Left renal cortex interstitium (tissue), 4 donors: Measurements from ENCODE around the gene ZBTB7C. TPM values are rescaled to one million over a fixed set of nuclear protein-coding genes. Genes with fewer than 3 reads are reported as not detected.

Experiments used
- DNase-seq, 4 donors: peaks; one replicate each; pipeline ENCODE4 v3.0.0-alpha.2; 2013; ENCODE audit warnings: low read depth in 4 of 4, low spot score in 2 of 4, missing footprints in 1 of 4
- polyA plus RNA-seq, 4 donors: library from polyadenylated mRNA; unstranded; fragments of 120-200 nt; gene quantifications; one replicate each; pipeline ENCODE4 v1.2.1, GENCODE V29; 2013; ENCODE audit not compliant: insufficient read length in 4 of 4

ZBTB7C gene
- polyA plus RNA-seq, 4 donors = 12.6 to 18.4 (median 15.7) TPM

- no peak for DNase-seq
Measured at GRCh38 chr18:48034651-48035555, 374.3 kb downstream of the ZBTB7C start.

- no peak for DNase-seq
Measured at GRCh38 chr18:48033790-48034650, 375.2 kb downstream of the ZBTB7C start.

- no peak for DNase-seq
Measured at GRCh38 chr18:48032876-48033789, 376.1 kb downstream of the ZBTB7C start.

- DNase-seq = no peak
Measured at GRCh38 chr18:48031641-48032040, 377.5 kb downstream of the ZBTB7C start.

GRCh38 chr18:48030616-48031480 is 378.3 kb downstream of the ZBTB7C start:
- DNase-seq = peak in 1 of 4 donors; percentile 71

GRCh38 chr18:48029296-48029986 is 379.7 kb downstream of the ZBTB7C start:
- DNase-seq = no peak

- no peak for DNase-seq
Measured at GRCh38 chr18:48028696-48029095, 380.5 kb downstream of the ZBTB7C start.

GRCh38 chr18:48028081-48028480 is 381.1 kb downstream of the ZBTB7C start:
- DNase-seq = no peak

- DNase-seq = no peak
Measured at GRCh38 chr18:48027401-48027963, 381.7 kb downstream of the ZBTB7C start.

GRCh38 chr18:48026216-48026615 is 383.0 kb downstream of the ZBTB7C start:
- DNase-seq = no peak

- DNase-seq = no peak
Measured at GRCh38 chr18:48024881-48025660, 384.1 kb downstream of the ZBTB7C start.

- DNase-seq = no peak
Measured at GRCh38 chr18:48024009-48024512, 385.1 kb downstream of the ZBTB7C start.

GRCh38 chr18:48023334-48024008 is 385.7 kb downstream of the ZBTB7C start:
- no peak for DNase-seq

GRCh38 chr18:48022531-48023329 is 386.5 kb downstream of the ZBTB7C start:
- DNase-seq = no peak

- DNase-seq = no peak
Measured at GRCh38 chr18:48022021-48022420, 387.2 kb downstream of the ZBTB7C start.

GRCh38 chr18:48021273-48021914 is 387.8 kb downstream of the ZBTB7C start:
- DNase-seq = no peak
